OCI-LY1 (cell line): ENCODE measurements around the gene DDIT4.

ENCODE experiments used
- EZH2 ChIP-seq: fragments of 200-600 bp; sonication (generic), shearing (Covaris generic); IDR thresholded peaks from 2 replicates; pipeline ENCODE4 v1.8.0; 2017; ENCODE audit warnings: borderline replicate concordance, mixed run types, mild to moderate bottlenecking, antibody characterized with exemption, low read length, moderate library complexity, mixed read lengths
- TF ChIP-seq, protein P1 (sequence below): fragments of 200-600 bp; sonication (generic), shearing (Covaris generic); IDR thresholded peaks from 2 replicates; pipeline ENCODE4 v1.5.1; 2017; ENCODE audit warnings: mild to moderate bottlenecking, antibody characterized with exemption, low read length, moderate library complexity, mixed read lengths

DNA sequence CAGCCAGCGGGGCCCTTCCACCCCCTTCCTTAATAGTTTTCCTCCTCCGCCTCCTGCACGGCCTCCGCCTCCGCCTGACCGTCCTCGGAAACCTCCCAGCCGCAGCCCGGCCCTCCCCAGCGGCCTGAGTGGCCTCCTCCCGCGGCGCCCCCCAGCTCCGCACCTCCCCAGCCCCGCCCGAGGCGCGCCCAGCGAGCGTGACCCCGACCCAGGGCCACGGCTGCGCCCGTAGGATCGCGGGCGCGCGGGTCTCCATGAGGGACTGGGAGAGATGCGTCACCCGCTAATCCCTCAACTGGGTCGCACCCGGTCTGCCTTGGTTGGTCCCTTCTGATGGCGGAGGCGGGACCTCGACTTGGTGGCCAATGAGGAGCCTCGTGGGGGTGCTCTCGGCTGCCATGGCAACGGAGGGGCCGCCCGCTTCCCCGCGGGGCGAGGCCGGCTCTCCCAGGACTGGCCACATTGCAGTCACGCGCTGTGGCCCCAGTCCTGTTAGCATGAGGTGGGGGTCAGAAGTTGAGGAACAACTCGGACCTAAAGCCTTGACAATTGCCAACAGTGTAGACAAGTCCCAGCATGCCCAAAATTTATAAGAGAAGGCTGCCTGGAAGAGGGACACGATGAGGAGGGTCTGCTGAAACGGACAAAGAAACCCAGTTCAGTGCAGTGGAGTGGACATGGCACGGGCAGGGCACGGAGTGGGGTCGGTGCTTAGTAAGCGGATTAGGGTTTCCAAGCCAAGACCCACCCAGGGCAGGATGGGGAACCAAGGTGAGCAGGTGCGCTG is 24.3 kb downstream of the DDIT4 start:
- TF ChIP-seq, protein P1, sequence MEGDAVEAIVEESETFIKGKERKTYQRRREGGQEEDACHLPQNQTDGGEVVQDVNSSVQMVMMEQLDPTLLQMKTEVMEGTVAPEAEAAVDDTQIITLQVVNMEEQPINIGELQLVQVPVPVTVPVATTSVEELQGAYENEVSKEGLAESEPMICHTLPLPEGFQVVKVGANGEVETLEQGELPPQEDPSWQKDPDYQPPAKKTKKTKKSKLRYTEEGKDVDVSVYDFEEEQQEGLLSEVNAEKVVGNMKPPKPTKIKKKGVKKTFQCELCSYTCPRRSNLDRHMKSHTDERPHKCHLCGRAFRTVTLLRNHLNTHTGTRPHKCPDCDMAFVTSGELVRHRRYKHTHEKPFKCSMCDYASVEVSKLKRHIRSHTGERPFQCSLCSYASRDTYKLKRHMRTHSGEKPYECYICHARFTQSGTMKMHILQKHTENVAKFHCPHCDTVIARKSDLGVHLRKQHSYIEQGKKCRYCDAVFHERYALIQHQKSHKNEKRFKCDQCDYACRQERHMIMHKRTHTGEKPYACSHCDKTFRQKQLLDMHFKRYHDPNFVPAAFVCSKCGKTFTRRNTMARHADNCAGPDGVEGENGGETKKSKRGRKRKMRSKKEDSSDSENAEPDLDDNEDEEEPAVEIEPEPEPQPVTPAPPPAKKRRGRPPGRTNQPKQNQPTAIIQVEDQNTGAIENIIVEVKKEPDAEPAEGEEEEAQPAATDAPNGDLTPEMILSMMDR = no peak
- no peak for TF ChIP-seq EZH2
